ENCODE measurements around the gene UBASH3B. TPM values are rescaled to one million over a fixed set of nuclear protein-coding genes. Genes with fewer than 3 reads are reported as not detected.

Gene UBASH3B
- total RNA-seq, 4 donors from 2014 or later = 2.7 to 16.4 (median 9.7) TPM

- WGBS, 2 donors = 57 to 77% methylated on average over 1 to 4 of the region's 4 CpGs
- TF ChIP-seq CTCF (IDR thresholded peaks at IDR 0.05) = no peak
- no peak for TF ChIP-seq POLR2A (IDR thresholded peaks at IDR 0.05)
- intact Hi-C loops (cut with DNase I) = no loop called here
Measured at GRCh38 chr11:122804161-122804560, 148.6 kb downstream of the UBASH3B start.

GRCh38 chr11:122804796-122805195 is 149.3 kb downstream of the UBASH3B start:
- no peaks in the 10 kb centered on the region for H3K27me3 ChIP-seq
- no peak overlapping the region for H3K4me3 ChIP-seq
- intact Hi-C loops (cut with DNase I) = no loop called here
- WGBS, 2 donors = 32 to 48% methylated on average over 6 of the region's 6 CpGs
- H3K9me3 ChIP-seq = no peaks in the 10 kb centered on the region
- H3K4me1 ChIP-seq = peaks cover 4 to 47% (median 17%) of the 10 kb centered on the region in 3 donors
- no peak for DNase-seq
- peak overlapping the region; percentile 75 to 86 (median 82) for H3K27ac ChIP-seq
- no peaks in the 10 kb centered on the region for H3K36me3 ChIP-seq
- no peak for TF ChIP-seq POLR2A (IDR thresholded peaks at IDR 0.05)
- TF ChIP-seq CTCF (IDR thresholded peaks at IDR 0.05) = no peak

More at GRCh38 chr11:122804161-122804560, 148.6 kb downstream of the UBASH3B start:
- Histone ChIP-seq H3K4me3 (no peak overlapping the region), H3K4me1 (peaks cover 4 to 46% (median 17%) of the 10 kb centered on the region in 3 donors), H3K36me3 (peaks cover 0 to under 1% (median 0%) of the 10 kb centered on the region in 3 donors), H3K9me3 (no peaks in the 10 kb centered on the region), H3K27ac (peak overlapping the region; percentile 75 to 86 (median 82)), H3K27me3 (no peaks in the 10 kb centered on the region)
- no peak for DNase-seq

GRCh38 chr11:122807731-122808477 is 152.4 kb downstream of the UBASH3B start:
- intact Hi-C loops (cut with DNase I) = no loop called here
- H3K27ac ChIP-seq = peak overlapping the region in 1 of 4 donors; percentile 29

GRCh38 chr11:122808478-122808869 is 153.0 kb downstream of the UBASH3B start:
- H3K27ac ChIP-seq = peak overlapping the region in 1 of 4 donors; percentile 29
- 37 to 46% methylated on average over 2 of the region's 2 CpGs for WGBS, 2 donors
- H3K36me3 ChIP-seq = no peaks in the 10 kb centered on the region

More at GRCh38 chr11:122807731-122808477, 152.4 kb downstream of the UBASH3B start:
- Histone ChIP-seq H3K36me3 (no peaks in the 10 kb centered on the region), H3K4me3 (no peak overlapping the region), H3K27me3 (no peaks in the 10 kb centered on the region), H3K4me1 (peaks cover 4 to 41% (median 14%) of the 10 kb centered on the region in 3 donors), H3K9me3 (no peaks in the 10 kb centered on the region)
- no peak for TF ChIP-seq POLR2A (IDR thresholded peaks at IDR 0.05)
- no peak for TF ChIP-seq CTCF (IDR thresholded peaks at IDR 0.05)
- no peak for DNase-seq
- WGBS, 2 donors = 78 to 89% methylated on average over 8 of the region's 8 CpGs

More at GRCh38 chr11:122808478-122808869, 153.0 kb downstream of the UBASH3B start:
- Histone ChIP-seq H3K4me1 (peaks cover 4 to 35% (median 11%) of the 10 kb centered on the region in 3 donors), H3K27me3 (no peaks in the 10 kb centered on the region), H3K4me3 (no peak overlapping the region), H3K9me3 (no peaks in the 10 kb centered on the region)
- DNase-seq = no peak
- intact Hi-C loops (cut with DNase I) = no loop called here
- TF ChIP-seq CTCF (IDR thresholded peaks at IDR 0.05) = no peak
- no peak for TF ChIP-seq POLR2A (IDR thresholded peaks at IDR 0.05)
